UCSD-AML1 (cell line): ENCODE results near the gene PIGT.

Source experiments
- DNase-seq: peaks from one replicate; lab custom pipeline; 2025; ENCODE audit not compliant: unreplicated experiment; lab: John Stamatoyannopoulos, UW

PIGT gene

GRCh38 chr20:45400346-45401031 is 15.5 kb upstream of the PIGT start:
- no peak for DNase-seq

GRCh38 chr20:45402946-45403345 is 13.0 kb upstream of the PIGT start:
- DNase-seq = no peak

GRCh38 chr20:45404438-45404837 is 11.5 kb upstream of the PIGT start:
- no peak for DNase-seq

- DNase-seq = no peak
These were observed 10.2 kb upstream of the PIGT start for GRCh38 chr20:45405571-45406259.

GRCh38 chr20:45406260-45407066 is 9.5 kb upstream of the PIGT start:
- peak; percentile 59 for DNase-seq

- DNase-seq = no peak
These were observed 8.7 kb upstream of the PIGT start for GRCh38 chr20:45407067-45407745.

GRCh38 chr20:45407783-45408645 is 7.9 kb upstream of the PIGT start, which contains the start of gene DBNDD2:
TSS of gene DBNDD2 (plus strand) at chr20:45408289. CDS start at chr20:45408468, 179 bp downstream.
- no peak for DNase-seq

- DNase-seq = peak; percentile 58
These were observed 7.2 kb upstream of the PIGT start for GRCh38 chr20:45408646-45409213.

- no peak for DNase-seq
These were observed 6.2 kb upstream of the PIGT start for GRCh38 chr20:45409521-45410272.

- DNase-seq = no peak
These were observed 5.1 kb upstream of the PIGT start for GRCh38 chr20:45410887-45411286.

- DNase-seq = no peak
These were observed 3.3 kb upstream of the PIGT start for GRCh38 chr20:45412653-45413052.

GRCh38 chr20:45413479-45413878 is 2.5 kb upstream of the PIGT start:
- no peak for DNase-seq

GRCh38 chr20:45416917-45417316 is 976 bp downstream of the PIGT start:
- no peak for DNase-seq

GRCh38 chr20:45419188-45420091 is 3.5 kb downstream of the PIGT start:
- no peak for DNase-seq

GRCh38 chr20:45420125-45420524 is 4.2 kb downstream of the PIGT start:
- DNase-seq = no peak

GRCh38 chr20:45423700-45424099 is 7.8 kb downstream of the PIGT start:
- no peak for DNase-seq

GRCh38 chr20:45425561-45425960 is 9.6 kb downstream of the PIGT start:
- DNase-seq = no peak

GRCh38 chr20:45426320-45427016 is 10.5 kb downstream of the PIGT start:
- DNase-seq = no peak
